Activated T-helper 1 cell treated with anti-CD3 and anti-CD28 coated beads, Interleukin-12 subunit alpha, Interleukin-12 subunit beta, Interleukin-2, Interleukin-4 antibody, amounts not matched to agents 30 ng/mL and 10 ng/mL and 1 ng/mL, durations not matched to agents 14 hours and 24 hours and 36 hours (primary cell): ENCODE measurements around the gene FKBP10. TPM values are rescaled to one million over a fixed set of nuclear protein-coding genes. Genes with fewer than 3 reads are reported as not detected.
A peak's percentile ranks its signal among the peaks of the same experiment; 100 is the strongest.

Source experiments
- DNase-seq: peaks from one replicate; pipeline ENCODE4 v3.0.0; 2021; ENCODE audit warnings: low spot score
- H3K27ac Mint-ChIP-seq: one replicate; pipeline ENCODE4 v1.8.0; 2021; ENCODE audit warnings: mild to moderate bottlenecking, mixed read lengths
- H3K27me3 Mint-ChIP-seq: one replicate; pipeline ENCODE4 v1.8.0; 2022; ENCODE audit warnings: mild to moderate bottlenecking, moderate library complexity, mixed read lengths; ENCODE audit not compliant: insufficient read depth
- H3K36me3 Mint-ChIP-seq: one replicate; pipeline ENCODE4 v1.8.0; 2021; ENCODE audit warnings: low read depth, mixed read lengths
- H3K4me1 Mint-ChIP-seq: one replicate; pipeline ENCODE4 v1.8.0; 2021; ENCODE audit warnings: low read depth, mixed read lengths
- H3K4me3 Mint-ChIP-seq: one replicate; pipeline ENCODE4 v1.8.0; 2021; ENCODE audit warnings: mild to moderate bottlenecking, moderate library complexity, mixed read lengths
- H3K9me3 Mint-ChIP-seq: one replicate; pipeline ENCODE4 v1.8.0; 2021; ENCODE audit warnings: mixed read lengths
- intact Hi-C: fragments of 100-400 bp; cut with micrococcal nuclease; formaldehyde crosslinking; loops from one replicate; pipeline ENCODE4 v1.15.1; 2024
- total RNA-seq: library from RNA; stranded (reverse); gene quantifications from 2 replicates; pipeline ENCODE4 v1.2.3, GENCODE V29; 2022

Gene FKBP10
- total RNA-seq, 1 donor from 2014 or later, result 0.62 TPM

DNA sequence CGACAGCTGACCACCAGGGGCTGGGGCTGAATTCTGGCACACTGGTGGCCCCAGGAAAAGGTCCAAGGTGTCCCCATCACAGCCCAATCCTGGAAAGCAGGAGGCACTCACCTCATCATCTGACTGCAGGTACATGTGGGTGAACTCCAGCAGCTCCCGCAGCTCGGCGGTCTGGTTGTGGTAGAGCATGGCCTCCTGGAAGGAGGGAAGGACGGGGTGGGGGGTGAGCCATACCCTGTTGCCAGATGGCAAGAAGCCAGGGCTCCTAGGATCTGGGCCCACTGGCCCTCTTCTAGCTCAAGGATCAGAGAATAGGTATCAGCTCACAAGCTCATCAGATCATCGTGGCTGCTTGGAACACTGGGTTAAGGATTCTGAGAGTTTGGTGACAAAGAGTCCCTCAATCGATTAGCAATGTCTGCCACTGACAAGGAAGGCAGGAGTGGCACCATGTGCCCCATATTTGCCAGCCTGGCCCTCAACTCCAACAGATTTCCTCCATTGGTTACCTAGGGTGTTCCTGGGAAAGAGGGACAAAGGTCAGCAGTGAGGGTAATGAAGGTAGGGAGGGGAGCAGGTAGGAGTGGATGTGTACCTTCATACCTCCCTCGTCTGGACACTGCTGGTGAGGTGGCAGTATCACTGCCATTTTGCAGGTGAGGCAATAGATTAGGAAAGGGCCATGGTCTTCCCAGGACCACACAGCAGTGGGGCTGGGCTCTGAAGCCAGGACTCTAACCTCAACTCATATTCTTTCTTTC, 5.9 kb upstream of the FKBP10 start:
- H3K27ac Mint-ChIP-seq, result no peak overlapping the region
- H3K27me3 Mint-ChIP-seq, result peaks cover 18% of the 10 kb centered on the region
- H3K4me3 Mint-ChIP-seq, result no peak overlapping the region
- intact Hi-C loops, result no loop called here
- H3K4me1 Mint-ChIP-seq, result peaks cover 8% of the 10 kb centered on the region
- H3K9me3 Mint-ChIP-seq, result no peaks in the 10 kb centered on the region
- peaks cover 1% of the 10 kb centered on the region for H3K36me3 Mint-ChIP-seq
- no peak for DNase-seq

- Mint-ChIP-seq H3K4me1 (peaks cover 14% of the 10 kb centered on the region), H3K4me3 (peak overlapping the region; percentile 70), H3K36me3 (peaks cover 1% of the 10 kb centered on the region), H3K27ac (no peak overlapping the region), H3K27me3 (peaks cover 30% of the 10 kb centered on the region), H3K9me3 (no peaks in the 10 kb centered on the region)
- intact Hi-C loops, result loop anchor here (10.0 kb wide), 1 partner anchor 54 kb away; the partner anchor contains the start of gene KLHL11
- no peak for DNase-seq
Measured at GRCh38 chr17:41810659-41811548, 1.9 kb upstream of the FKBP10 start.

DNA sequence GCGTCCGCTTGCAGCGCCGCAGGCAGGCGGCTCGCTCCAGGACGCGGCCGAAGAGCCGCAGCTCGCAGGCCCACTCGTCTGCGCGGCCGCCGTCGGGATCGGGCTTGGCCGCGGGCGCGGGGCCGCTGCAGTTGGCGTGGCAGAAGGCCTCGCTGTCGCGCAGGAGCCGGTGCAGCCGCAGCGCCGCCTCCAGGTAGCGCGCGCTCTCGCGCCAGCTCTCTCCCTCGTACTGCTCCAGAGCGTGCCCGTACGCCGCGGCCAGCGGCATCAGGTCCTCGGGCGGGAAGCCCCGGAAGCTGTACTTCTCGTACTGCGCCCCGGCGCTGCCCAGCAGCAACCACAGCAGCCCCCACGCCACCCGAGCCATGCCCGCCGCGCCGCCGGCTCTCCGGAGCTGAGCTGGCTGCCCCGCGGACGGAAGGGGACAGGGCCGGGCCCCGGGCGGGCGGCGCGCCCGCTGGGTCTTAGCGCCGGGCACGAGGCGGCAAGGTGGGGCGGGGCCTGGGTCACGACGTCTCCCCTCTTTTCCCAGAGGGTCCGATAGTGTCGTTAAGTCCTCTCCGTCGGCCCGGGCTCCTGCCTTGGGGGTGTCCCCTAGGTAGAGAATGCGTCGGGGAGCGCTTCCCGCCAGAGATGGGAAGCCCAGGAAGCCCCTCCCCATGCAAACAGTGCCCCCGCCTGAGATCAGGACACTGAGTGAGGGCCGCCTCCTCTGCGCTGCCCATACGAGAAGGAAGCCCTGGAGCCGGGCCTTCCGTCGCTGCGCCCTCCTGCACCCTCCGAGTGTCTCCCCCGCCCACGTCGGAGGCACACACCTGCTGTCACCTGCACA, 1.0 kb upstream of the FKBP10 start, which contains the start of gene P3H4:
Gene P3H4 (minus strand): TSS at position 401 of the 832 bp plus-strand sequence. CDS start 34 bp downstream, at position 367.
- intact Hi-C loops, result loop anchor here (2.0 to 10.0 kb wide), 2 partner anchors 25 to 53 kb away; partner anchors contain the start of genes JUP and KLHL11
- H3K27me3 Mint-ChIP-seq, result peaks cover 30% of the 10 kb centered on the region
- peaks cover 1% of the 10 kb centered on the region for H3K36me3 Mint-ChIP-seq
- H3K9me3 Mint-ChIP-seq, result no peaks in the 10 kb centered on the region
- H3K4me3 Mint-ChIP-seq, result peak within 1 kb of the TSS; percentile 90
- peaks cover 14% of the 10 kb centered on the region for H3K4me1 Mint-ChIP-seq
- H3K27ac Mint-ChIP-seq, result peak within 1 kb of the TSS; percentile 86
- peak; percentile 70 for DNase-seq

GRCh38 chr17:41813152-41813680, 412 bp downstream of the FKBP10 start:
- H3K36me3 Mint-ChIP-seq, result peaks cover 1% of the 10 kb centered on the region
- peaks cover 28% of the 10 kb centered on the region for H3K27me3 Mint-ChIP-seq
- peak overlapping the region; percentile 40 for H3K27ac Mint-ChIP-seq
- peak overlapping the region; percentile 66 for H3K4me3 Mint-ChIP-seq
- H3K4me1 Mint-ChIP-seq, result peaks cover 14% of the 10 kb centered on the region
- intact Hi-C loops, result loop anchor here (2.0 to 10.0 kb wide), 2 partner anchors 26 to 52 kb away; partner anchors contain the start of genes JUP and KLHL11
- no peak for DNase-seq
- no peaks in the 10 kb centered on the region for H3K9me3 Mint-ChIP-seq

DNA sequence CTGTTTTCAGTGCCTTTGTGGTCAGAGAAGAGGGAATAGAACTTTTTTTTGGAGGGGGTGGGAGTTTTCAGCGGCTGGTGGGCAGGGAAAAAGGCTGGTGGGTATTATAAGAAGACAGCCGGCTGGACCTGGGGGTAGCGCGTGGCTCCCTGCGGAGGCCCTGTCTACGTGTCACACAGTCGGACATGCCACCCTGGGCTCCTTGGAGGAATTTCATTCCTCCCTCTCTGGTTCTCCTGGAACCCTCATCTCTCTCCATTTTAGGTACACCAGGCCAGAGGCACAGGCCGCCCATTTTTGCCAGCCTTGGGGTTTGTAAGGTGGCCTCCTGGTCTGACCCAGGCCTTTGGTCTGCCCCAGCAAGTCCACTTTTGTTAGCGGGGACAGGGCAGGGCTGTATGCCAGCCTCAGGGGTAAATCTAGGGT, 908 bp downstream of the FKBP10 start:
- Mint-ChIP-seq H3K36me3 (peaks cover 1% of the 10 kb centered on the region), H3K27ac (no peak overlapping the region), H3K9me3 (no peaks in the 10 kb centered on the region), H3K4me3 (peak overlapping the region; percentile 66), H3K27me3 (peaks cover 23% of the 10 kb centered on the region), H3K4me1 (peaks cover 14% of the 10 kb centered on the region)
- DNase-seq, result no peak
- intact Hi-C loops, result loop anchor here (2.0 to 10.0 kb wide), 2 partner anchors 27 to 51 kb away; partner anchors contain the start of genes JUP and KLHL11

GRCh38 chr17:41814195-41814594, 1.4 kb downstream of the FKBP10 start:
- DNase-seq, result no peak
- Mint-ChIP-seq H3K27ac (no peak overlapping the region), H3K9me3 (no peaks in the 10 kb centered on the region), H3K27me3 (peaks cover 23% of the 10 kb centered on the region), H3K36me3 (peaks cover 1% of the 10 kb centered on the region), H3K4me3 (no peak overlapping the region), H3K4me1 (peaks cover 14% of the 10 kb centered on the region)
- intact Hi-C loops, result loop anchor here (10.0 kb wide), 1 partner anchor 51 kb away; the partner anchor contains the start of gene KLHL11

DNA sequence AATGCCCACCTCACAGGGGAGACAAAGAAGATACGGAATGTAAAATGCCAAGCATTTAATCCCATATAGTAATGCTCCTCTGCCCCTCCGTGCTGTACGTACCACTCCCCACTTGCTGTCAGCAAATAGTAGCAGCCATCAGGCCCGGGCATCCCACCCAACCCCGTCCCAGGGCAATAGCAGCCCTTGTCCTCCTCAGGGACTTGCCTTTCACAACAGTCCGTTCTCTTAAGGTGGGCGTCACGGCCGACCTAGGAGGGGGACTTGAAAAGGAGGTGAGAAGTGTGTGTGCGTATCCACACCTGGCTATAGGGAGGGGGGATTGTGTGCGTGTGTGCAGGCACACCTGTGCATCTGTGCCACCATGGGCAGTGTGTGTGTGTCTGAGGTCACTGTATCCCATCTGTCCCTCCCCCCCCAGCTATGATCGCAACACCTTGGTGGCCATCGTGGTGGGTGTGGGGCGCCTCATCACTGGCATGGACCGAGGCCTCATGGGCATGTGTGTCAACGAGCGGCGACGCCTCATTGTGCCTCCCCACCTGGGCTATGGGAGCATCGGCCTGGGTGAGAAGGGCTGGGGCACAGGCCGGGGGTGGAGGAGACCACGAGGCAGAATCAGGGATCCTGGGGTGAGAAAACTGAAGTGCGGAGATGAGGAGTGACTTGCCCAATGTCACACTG, 4.0 kb downstream of the FKBP10 start:
- no peak overlapping the region for H3K27ac Mint-ChIP-seq
- H3K4me1 Mint-ChIP-seq, result peaks cover 6% of the 10 kb centered on the region
- H3K27me3 Mint-ChIP-seq, result peaks cover 12% of the 10 kb centered on the region
- intact Hi-C loops, result loop anchor here (10.0 kb wide), 1 partner anchor 48 kb away; the partner anchor contains the start of gene KLHL11
- DNase-seq, result no peak
- H3K9me3 Mint-ChIP-seq, result no peaks in the 10 kb centered on the region
- no peaks in the 10 kb centered on the region for H3K36me3 Mint-ChIP-seq
- H3K4me3 Mint-ChIP-seq, result no peak overlapping the region

- no peak for DNase-seq
- H3K4me3 Mint-ChIP-seq, result no peak overlapping the region
- intact Hi-C loops, result loop anchor here (10.0 kb wide), 1 partner anchor 47 kb away; the partner anchor contains the start of gene KLHL11
- H3K4me1 Mint-ChIP-seq, result no peaks in the 10 kb centered on the region
- no peak overlapping the region for H3K27ac Mint-ChIP-seq
- H3K27me3 Mint-ChIP-seq, result peaks cover 4% of the 10 kb centered on the region
- H3K9me3 Mint-ChIP-seq, result no peaks in the 10 kb centered on the region
- no peaks in the 10 kb centered on the region for H3K36me3 Mint-ChIP-seq
Measured at GRCh38 chr17:41818024-41818423, 5.2 kb downstream of the FKBP10 start.

GRCh38 chr17:41821776-41822175, 9.0 kb downstream of the FKBP10 start:
- DNase-seq, result no peak
- Mint-ChIP-seq H3K9me3 (no peaks in the 10 kb centered on the region), H3K4me1 (no peaks in the 10 kb centered on the region), H3K36me3 (peaks cover 2% of the 10 kb centered on the region), H3K27me3 (no peaks in the 10 kb centered on the region), H3K27ac (no peak overlapping the region), H3K4me3 (no peak overlapping the region)
- intact Hi-C loops, result no loop called here

DNA sequence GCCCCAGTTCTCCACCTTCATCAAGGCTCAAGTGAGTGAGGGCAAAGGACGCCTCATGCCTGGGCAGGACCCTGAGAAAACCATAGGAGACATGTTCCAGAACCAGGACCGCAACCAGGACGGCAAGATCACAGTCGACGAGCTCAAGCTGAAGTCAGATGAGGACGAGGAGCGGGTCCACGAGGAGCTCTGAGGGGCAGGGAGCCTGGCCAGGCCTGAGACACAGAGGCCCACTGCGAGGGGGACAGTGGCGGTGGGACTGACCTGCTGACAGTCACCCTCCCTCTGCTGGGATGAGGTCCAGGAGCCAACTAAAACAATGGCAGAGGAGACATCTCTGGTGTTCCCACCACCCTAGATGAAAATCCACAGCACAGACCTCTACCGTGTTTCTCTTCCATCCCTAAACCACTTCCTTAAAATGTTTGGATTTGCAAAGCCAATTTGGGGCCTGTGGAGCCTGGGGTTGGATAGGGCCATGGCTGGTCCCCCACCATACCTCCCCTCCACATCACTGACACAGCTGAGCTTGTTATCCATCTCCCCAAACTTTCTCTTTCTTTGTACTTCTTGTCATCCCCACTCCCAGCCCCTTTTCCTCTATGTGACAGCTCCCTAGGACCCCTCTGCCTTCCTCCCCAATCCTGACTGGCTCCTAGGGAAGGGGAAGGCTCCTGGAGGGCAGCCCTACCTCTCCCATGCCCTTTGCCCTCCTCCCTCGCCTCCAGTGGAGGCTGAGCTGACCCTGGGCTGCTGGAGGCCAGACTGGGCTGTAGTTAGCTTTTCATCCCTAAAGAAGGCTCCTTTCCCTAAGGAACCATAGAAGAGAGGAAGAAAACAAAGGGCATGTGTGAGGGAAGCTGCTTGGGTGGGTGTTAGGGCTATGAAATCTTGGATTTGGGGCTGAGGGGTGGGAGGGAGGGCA, 9.7 kb downstream of the FKBP10 start:
- Mint-ChIP-seq H3K4me1 (no peaks in the 10 kb centered on the region), H3K27me3 (no peaks in the 10 kb centered on the region), H3K9me3 (no peaks in the 10 kb centered on the region), H3K4me3 (no peak overlapping the region), H3K36me3 (peaks cover 2% of the 10 kb centered on the region), H3K27ac (peak overlapping the region; percentile 11)
- DNase-seq, result no peak
- intact Hi-C loops, result no loop called here

DNA sequence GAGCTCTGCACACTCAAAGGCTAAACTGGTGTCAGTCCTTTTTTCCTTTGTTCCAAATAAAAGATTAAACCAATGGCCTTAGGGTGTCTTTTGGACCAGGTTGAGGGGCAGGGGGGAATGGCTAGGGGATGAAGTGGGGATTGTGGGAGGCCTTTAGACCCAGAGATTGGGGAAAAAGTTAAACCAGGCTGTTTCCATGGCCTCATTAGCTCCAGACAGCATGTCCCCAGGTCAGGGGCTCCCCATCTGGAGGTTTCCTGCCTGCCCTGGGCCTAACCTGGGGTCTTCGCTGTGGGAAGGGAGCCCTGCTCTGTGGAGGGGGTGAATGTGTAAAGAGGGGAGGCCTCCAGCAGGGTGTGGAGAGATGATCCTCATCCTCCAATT, 10.3 kb downstream of the FKBP10 start:
- DNase-seq, result no peak
- Mint-ChIP-seq H3K4me1 (no peaks in the 10 kb centered on the region), H3K36me3 (peaks cover 2% of the 10 kb centered on the region), H3K9me3 (no peaks in the 10 kb centered on the region), H3K27me3 (no peaks in the 10 kb centered on the region), H3K4me3 (no peak overlapping the region), H3K27ac (no peak overlapping the region)
- intact Hi-C loops, result no loop called here
